ENCODE measurements around the gene ZNF587.
A peak's percentile ranks its signal among the peaks of the same experiment; 100 is the strongest.
"Not testable (repeated sequence)": the region's sequence is repeated elsewhere in the genome, so short reads cannot be mapped to it uniquely, and the experiment has no call there.

ZNF587 gene

DNA sequence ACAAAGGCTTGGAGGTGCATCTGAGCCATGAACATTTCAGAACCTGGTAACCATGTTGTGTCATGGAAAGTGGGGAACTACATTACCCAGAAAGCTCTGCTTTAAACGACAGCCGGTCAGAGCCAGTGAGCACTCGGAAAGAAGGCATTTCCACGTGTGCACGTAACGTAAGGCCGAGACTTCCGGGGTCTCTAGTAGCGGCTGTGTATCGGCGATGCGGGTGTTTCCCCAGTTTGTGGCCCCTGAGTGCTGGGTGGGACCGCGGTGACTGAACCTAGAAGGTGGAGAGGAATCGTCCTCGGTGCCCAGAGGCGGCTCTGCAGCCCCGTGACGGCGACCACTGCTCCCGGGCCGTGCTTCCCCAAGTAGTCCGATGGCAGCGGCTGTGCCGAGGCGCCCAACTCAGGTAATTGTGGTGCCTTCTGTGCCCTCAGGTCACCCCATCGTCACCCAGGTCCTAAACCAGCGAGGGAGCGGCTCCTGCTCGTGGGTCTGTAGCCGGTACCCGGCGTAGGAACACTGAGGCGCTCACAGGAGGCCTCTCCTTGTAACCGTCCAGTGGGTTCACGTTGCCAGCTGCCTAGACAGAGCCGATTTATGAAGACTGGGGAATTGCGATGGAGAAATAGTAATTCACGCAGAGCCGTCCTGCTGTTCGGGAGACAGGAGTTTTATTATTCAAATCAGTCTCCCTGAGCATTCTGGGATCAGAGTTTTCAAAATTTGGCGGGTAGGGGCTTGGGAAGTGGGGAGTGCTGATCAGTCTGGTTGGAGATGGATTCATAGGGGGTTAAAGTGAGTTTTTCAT, at the start of gene ZNF587:
Gene ZNF587 (plus strand): TSS at position 194 of the 808 bp plus-strand sequence. CDS start 180 bp downstream, at position 374.
- peak; percentile 89 for DNase-seq

- no peak for DNase-seq
Measured at GRCh38 chr19:57800696-57801095, 49.0 kb upstream of the ZNF587 start.

DNA sequence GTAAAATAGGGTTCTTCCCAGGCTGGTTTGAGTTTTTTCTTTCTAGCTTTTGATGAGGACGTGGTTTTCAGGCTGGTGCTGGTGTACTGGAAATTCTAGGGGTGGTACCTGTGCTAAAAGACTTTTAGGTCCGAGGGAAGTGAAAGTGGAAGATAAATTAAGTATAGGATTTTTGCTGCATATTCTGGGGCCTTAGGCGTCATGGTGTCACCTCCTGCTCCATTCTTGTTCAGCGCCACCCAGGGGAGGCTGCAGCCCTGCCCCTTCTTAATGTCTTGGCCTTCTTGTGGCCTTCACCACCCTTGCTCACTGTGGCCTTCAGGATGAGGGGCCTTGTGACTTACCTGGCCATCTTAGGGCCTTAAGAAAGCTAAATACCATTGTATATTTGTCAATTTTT, 47.4 kb upstream of the ZNF587 start:
- DNase-seq, result no peak

- no peak for DNase-seq
Measured at GRCh38 chr19:57803265-57803593, 46.4 kb upstream of the ZNF587 start.

GRCh38 chr19:57803594-57804325, 45.9 kb upstream of the ZNF587 start:
- peak; percentile 32 for DNase-seq

DNA sequence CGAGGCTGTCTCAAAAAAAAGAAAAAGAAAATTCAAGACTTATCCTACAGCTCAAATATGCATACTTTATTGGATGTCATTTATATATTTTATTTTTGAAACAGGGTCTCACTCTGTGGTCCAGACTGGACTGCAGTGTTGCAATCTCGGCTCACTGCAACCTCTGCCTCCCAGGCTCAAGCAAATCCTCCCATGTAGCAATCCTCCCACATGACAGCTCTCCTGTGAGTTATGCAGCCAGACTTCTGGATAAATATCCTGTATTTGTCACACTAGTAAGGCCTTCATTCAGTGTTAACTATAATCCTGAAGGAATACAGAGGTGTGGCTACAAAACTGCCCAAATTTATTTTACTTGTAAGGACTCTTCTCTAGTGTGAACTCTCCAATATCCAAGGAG, 42.1 kb upstream of the ZNF587 start:
- DNase-seq, result no peak

DNA sequence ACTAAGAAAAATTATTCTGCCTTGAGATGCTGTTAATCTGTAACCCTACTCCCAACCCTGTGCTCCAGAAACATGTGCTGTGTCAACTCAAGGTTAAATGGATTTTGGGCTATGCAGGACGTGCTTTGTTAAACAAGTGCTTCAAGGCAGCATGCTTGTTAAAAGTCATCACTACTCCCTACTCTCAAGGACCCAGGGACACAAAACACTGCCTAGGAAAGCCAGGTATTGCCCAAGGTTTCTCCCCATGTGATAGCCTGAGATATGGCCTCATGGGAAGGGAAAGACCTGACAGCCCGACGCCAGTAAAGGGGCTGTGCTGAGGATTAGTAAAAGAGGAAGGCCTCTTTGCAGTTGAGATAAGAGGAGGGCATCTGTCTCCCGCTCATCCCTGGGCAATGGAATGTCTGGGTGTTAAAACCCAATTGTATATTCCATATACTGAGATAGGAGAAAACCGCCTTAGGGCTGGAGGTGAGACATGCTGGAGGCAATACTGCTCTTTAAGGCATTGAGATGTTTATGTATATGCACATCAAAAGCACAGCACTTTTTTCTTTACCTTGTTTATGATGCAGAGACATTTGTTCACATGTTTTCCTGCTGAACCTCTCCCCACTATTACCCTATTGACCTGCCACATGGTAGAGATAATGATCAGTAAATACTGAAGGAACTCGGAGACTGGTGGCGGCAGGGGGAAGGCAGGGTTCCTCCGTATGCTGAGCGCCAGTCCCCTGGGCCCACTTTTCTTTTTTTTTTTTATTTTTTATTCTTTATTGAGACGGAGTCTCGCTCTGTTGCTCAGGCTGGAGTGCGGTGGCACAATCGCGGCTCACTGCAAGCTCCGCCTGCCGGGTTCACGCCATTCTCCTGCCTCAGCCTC, 39.0 kb upstream of the ZNF587 start:
- DNase-seq, result not testable (repeated sequence)

DNA sequence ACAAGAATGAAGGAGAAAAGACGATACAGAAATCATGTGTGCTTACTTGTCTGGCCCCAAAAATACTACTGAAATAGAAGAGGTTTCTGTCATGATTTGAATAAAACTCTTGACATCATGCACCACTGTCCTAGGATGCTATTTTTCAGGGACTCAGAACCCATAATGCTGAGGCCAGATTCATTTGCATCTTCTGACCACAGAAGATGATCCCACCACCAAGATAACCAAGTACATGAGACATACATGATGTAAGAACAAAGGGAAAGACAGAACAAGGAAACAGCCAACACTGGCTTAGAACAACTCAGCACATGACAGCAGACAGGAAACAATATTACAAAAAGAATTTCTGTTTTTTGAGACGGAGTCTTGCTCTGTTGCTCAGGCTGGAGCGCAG, 37.4 kb upstream of the ZNF587 start:
- DNase-seq, result no peak

GRCh38 chr19:57812975-57813820, 36.5 kb upstream of the ZNF587 start:
- DNase-seq, result not testable (repeated sequence)

DNA sequence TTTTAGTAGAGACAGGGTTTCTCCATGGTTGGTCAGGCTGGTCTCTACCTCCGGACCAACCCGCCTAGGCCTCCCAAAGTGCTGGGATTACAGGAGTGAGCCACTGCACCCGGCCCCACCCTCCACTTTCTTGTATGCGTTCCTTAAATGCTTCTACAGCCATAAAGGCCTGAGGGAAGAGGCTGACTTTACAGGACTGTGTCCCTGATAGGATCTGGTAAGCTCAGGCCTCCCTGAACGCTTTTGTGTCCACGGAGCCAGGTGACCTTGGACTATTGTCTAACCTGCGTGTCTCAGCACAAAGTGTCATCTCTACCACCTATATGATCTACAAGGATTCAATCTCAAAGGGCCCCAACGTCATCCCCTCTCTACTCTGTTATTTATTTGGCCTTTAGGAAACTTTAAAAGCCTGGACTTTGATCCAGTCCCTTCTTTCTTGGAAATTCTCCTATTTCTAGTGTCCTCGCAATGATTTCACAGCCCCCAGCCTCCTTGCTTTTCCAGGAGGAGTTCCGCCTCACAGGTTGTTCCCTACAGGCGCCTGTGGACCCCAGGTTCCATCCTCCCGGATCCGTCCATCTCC, 35.6 kb upstream of the ZNF587 start:
- peak; percentile 33 for DNase-seq

DNA sequence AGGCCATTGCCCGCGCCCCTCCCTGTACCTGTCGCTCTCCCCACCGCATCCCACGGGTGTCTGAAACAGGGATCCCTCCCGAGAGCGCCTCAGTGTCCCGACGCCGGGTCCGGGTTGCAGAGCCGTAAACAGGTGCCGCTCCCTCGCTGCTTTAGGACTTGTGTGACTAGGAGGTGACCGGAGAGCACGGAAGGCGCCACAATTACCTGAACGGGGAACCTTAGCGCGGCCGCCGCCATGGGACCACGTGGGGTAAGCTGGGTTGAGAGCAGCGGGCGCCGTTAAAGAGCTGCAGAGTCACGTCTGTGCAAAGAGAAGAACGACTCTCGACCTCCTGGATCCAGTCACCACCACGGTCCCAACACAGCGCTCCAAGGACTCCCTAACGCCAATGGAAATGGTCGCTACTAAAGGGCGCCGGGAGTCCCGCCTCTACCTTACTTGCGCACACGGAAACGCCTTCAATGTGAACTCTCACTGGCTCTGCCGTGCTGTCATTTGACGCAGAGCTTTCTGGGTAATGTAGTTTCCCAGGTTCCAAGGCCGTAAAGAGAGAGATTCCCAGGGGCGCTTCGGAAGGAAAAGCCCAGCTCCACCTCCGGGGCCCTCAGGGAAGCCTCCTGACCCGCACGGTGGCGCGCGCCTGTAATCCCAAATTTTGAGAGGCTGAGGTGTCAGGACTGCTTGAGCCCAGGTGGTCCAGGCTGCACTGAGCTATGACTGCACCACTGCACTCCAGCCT, 35.0 kb upstream of the ZNF587 start, which contains the start of gene ZNF552:
Gene ZNF552 (minus strand): TSS at position 409 of the 742 bp plus-strand sequence. CDS start 170 bp downstream, at position 239.
- DNase-seq, result peak; percentile 96

GRCh38 chr19:57815247-57816075, 34.2 kb upstream of the ZNF587 start:
- DNase-seq, result no peak

- no peak for DNase-seq
Measured at GRCh38 chr19:57816652-57817051, 33.0 kb upstream of the ZNF587 start.

DNA sequence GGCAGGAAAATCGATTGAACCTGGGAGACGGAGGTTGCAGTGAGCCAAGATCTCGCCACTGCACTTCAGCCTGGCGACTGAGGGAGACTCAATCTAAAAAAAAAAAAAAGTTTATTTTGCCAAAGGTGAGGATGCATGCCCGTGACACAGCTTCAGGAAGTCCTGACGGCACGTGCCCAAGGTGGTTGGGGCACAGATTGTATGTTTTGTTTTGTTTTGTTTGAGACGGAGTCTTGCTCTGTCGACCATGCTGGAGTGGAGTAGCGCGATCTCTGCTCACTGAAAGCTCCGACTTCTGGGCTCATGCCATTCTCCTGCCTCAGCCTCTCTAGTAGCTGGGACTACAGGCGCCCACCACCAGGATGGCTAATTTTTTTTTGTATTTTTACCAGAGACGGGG, 31.7 kb upstream of the ZNF587 start:
- DNase-seq, result no peak

- no peak for DNase-seq
Measured at GRCh38 chr19:57818378-57818777, 31.3 kb upstream of the ZNF587 start.

- DNase-seq, result peak; percentile 97
Measured at GRCh38 chr19:57819475-57820148, 30.0 kb upstream of the ZNF587 start.

- DNase-seq, result no peak
Measured at GRCh38 chr19:57820599-57820998, 29.1 kb upstream of the ZNF587 start.

DNA sequence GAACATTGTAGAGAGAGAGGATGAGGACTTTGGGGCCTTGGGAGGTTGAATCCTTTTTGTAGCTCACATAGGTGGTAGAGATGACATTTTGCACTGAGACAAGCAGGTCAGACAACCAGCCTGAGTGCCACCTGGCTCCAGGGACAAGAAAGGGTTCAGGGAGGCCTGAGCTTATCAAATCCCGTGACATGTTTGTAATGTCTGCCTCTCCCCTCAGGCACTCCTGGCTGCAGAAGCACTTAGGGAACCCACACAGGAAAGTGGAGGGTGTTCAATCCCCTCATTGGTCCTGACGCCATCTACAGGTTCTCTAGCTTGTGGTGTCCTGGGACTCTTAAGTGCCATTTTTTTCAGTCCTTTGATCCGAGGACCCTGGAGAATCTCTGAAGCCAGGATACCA, 28.6 kb upstream of the ZNF587 start:
- DNase-seq, result not testable (repeated sequence)

GRCh38 chr19:57821501-57821900, 28.2 kb upstream of the ZNF587 start:
- DNase-seq, result not testable (repeated sequence)
